HCT116 (cell line): ENCODE measurements around the gene SH2D1A. TPM values are rescaled to one million over a fixed set of nuclear protein-coding genes. Genes with fewer than 3 reads are reported as not detected.

Source experiments
- ATAC-seq: fragments of 200-7000 bp; cut with Tn5 transposase; 2 replicates; pipeline ENCODE4 v1.9.1; 2020; ENCODE audit warnings: mild to moderate bottlenecking, moderate library complexity
- BruUV-seq: library from RNA; stranded (reverse); fragments of 400-500 nt; replicated peaks from 2 replicates; lab custom pipeline; 2021; lab: Mats Ljungman, UMichigan
- CTCF ChIA-PET: fragments of 300-600 bp; sonication (Branson Sonifier 250); formaldehyde crosslinking; loops from one replicate; lab custom pipeline; 2021; ENCODE audit warnings: antibody characterized with exemption; lab: Charles Lee
- POLR2A ChIA-PET: fragments of 300-600, 350-600 bp; sonication (Branson Sonifier 250); formaldehyde crosslinking; loops from one replicate; lab custom pipeline; 2021; ENCODE audit warnings: antibody characterized with exemption; lab: Charles Lee
- RAD21 ChIA-PET, 2 experiments: fragments of 300-600 bp; sonication (Branson Sonifier 250); formaldehyde crosslinking; loops; one replicate each; lab custom pipeline; 2023; ENCODE audit warnings: low total read pairs in 2 of 2; ENCODE audit not compliant: uncharacterized antibody in 2 of 2, unreplicated experiment in 2 of 2, low non-redundant PET in 1 of 2; lab: Charles Lee
- DNase-seq: peaks from one replicate; pipeline ENCODE4 v3.0.0-alpha.2; 2010; ENCODE audit warnings: low read depth, low spot score
- H2AFZ ChIP-seq: fragments of 200-600 bp; shearing (Covaris generic), sonication (generic); 2 replicates; pipeline ENCODE4 v1.6.1; 2017; ENCODE audit warnings: low read depth, mixed run types, mixed read lengths, antibody characterized with exemption, low read length; ENCODE audit not compliant: poor library complexity, severe bottlenecking
- H3K27ac ChIP-seq: 2 replicates; pipeline ENCODE4 v1.5.1; 2012; ENCODE audit warnings: low read depth, low read length
- H3K27me3 ChIP-seq: fragments of 200-600 bp; sonication (generic); 2 replicates; pipeline ENCODE4 v1.6.1; 2016; ENCODE audit warnings: mixed run types, low read length, mixed read lengths; ENCODE audit not compliant: insufficient read depth
- H3K36me3 ChIP-seq, 2 experiments: fragments of 200-500 bp in 1 of 2; fragments of 200-600 bp in 1 of 2; sonication (Bioruptor generic) in 1 of 2; sonication (generic) in 1 of 2; 2 replicates each; pipeline versions ENCODE4 v1.5.1 to v1.6.1; 2014 to 2016; ENCODE audit warnings: low read length in 2 of 2, inconsistent platforms in 1 of 2, mixed read lengths in 1 of 2, mixed run types in 1 of 2; ENCODE audit not compliant: insufficient read depth in 2 of 2, control insufficient read depth in 1 of 2
- H3K4me1 ChIP-seq, 2 experiments: fragments of 200-600 bp in 1 of 2; sonication (generic) in 1 of 2; 2 replicates each; pipeline versions ENCODE4 v1.5.1 to v1.6.1; 2012 to 2017; ENCODE audit warnings: low read length in 2 of 2, inconsistent platforms in 1 of 2, mild to moderate bottlenecking in 1 of 2, mixed read lengths in 1 of 2, mixed run types in 1 of 2, moderate library complexity in 1 of 2; ENCODE audit not compliant: insufficient read depth in 2 of 2, control insufficient read depth in 1 of 2
- H3K4me2 ChIP-seq: fragments of 200-600 bp; sonication (generic); 2 replicates; pipeline ENCODE4 v1.6.1; 2017; ENCODE audit warnings: mixed run types, low read length, mixed read lengths
- H3K4me3 ChIP-seq, 2 experiments: fragments of 200-600 bp in 1 of 2; sonication (generic) in 1 of 2; replicated peaks in 1 of 2; 2 replicates each; pipeline ENCODE4 v1.5.1; 2011 to 2016; ENCODE audit warnings: low read length in 2 of 2, control low read depth in 1 of 2, low read depth in 1 of 2, mild to moderate bottlenecking in 1 of 2, mixed read lengths in 1 of 2, mixed run types in 1 of 2
- H3K79me2 ChIP-seq: fragments of 200-600 bp; sonication (generic); 2 replicates; pipeline ENCODE4 v1.6.1; 2017; ENCODE audit warnings: mild to moderate bottlenecking, mixed run types, low read length, moderate library complexity, mixed read lengths; ENCODE audit not compliant: insufficient read depth
- H3K9ac ChIP-seq: fragments of 200-600 bp; sonication (generic); 2 replicates; pipeline ENCODE4 v1.6.1; 2016; ENCODE audit warnings: low read length, mixed read lengths
- H3K9me2 ChIP-seq: fragments of 200-600 bp; sonication (generic), shearing (Covaris generic); 2 replicates; pipeline ENCODE4 v1.6.1; 2017; ENCODE audit warnings: mixed run types, mild to moderate bottlenecking, moderate library complexity; ENCODE audit not compliant: insufficient read depth
- H3K9me3 ChIP-seq, 2 experiments: fragments of 200-500 bp in 1 of 2; fragments of 200-600 bp in 1 of 2; sonication (Bioruptor generic) in 1 of 2; sonication (generic) in 1 of 2; 2 replicates each; pipeline ENCODE4 v1.6.1; 2014 to 2017; ENCODE audit warnings: low read length in 2 of 2, mixed read lengths in 2 of 2, inconsistent platforms in 1 of 2, low read depth in 1 of 2, mild to moderate bottlenecking in 1 of 2, mixed run types in 1 of 2, moderate library complexity in 1 of 2; ENCODE audit not compliant: control insufficient read depth in 1 of 2, insufficient read depth in 1 of 2
- H4K20me1 ChIP-seq: fragments of 200-600 bp; sonication (generic), shearing (Covaris generic); 2 replicates; pipeline ENCODE4 v1.6.1; 2017; ENCODE audit warnings: mixed run types, mild to moderate bottlenecking, moderate library complexity; ENCODE audit not compliant: insufficient read depth
- ATF3 ChIP-seq: IDR thresholded peaks from 2 replicates; pipeline ENCODE4 v1.6.1; 2012
- CBX3 ChIP-seq: IDR thresholded peaks from 2 replicates; pipeline ENCODE4 v1.6.1; 2012; ENCODE audit warnings: low read depth
- CTCF ChIP-seq, 3 experiments: fragments of 200-600 bp in 1 of 3; sonication (generic) in 1 of 3; IDR thresholded peaks in 2 of 3; conservative IDR thresholded peaks in 1 of 3; 2 replicates each; pipeline ENCODE4 v1.5.1; 2012 to 2017; ENCODE audit warnings: low read depth in 2 of 3, low read length in 2 of 3, antibody characterized with exemption in 1 of 3, borderline replicate concordance in 1 of 3, control low read depth in 1 of 3, mild to moderate bottlenecking in 1 of 3, mixed read lengths in 1 of 3, mixed run types in 1 of 3, moderate library complexity in 1 of 3; ENCODE audit not compliant: insufficient read depth in 1 of 3
- ELF1 ChIP-seq: IDR thresholded peaks from 2 replicates; pipeline ENCODE4 v1.6.1; 2012; ENCODE audit warnings: low read depth, borderline replicate concordance
- EZH2 ChIP-seq: fragments of 200-600 bp; sonication (generic); IDR thresholded peaks from 2 replicates; pipeline ENCODE4 v1.6.1; 2017; ENCODE audit warnings: antibody characterized with exemption, mixed run types
- EZH2phosphoT487 ChIP-seq: fragments of 200-600 bp; IDR thresholded peaks from 2 replicates; pipeline ENCODE4 v1.6.1; 2018; ENCODE audit warnings: antibody characterized with exemption, borderline replicate concordance
- FOSL1 ChIP-seq: IDR thresholded peaks from 2 replicates; pipeline ENCODE4 v1.6.1; 2012; ENCODE audit warnings: low read depth
- JUND ChIP-seq: IDR thresholded peaks from 2 replicates; pipeline ENCODE4 v1.6.1; 2012
- POLR2A ChIP-seq: IDR thresholded peaks from 2 replicates; pipeline ENCODE4 v1.7.0; 2011; ENCODE audit warnings: borderline replicate concordance; ENCODE audit not compliant: insufficient read depth, insufficient read length; ENCODE audit errors: extremely low read depth
- POLR2AphosphoS5 ChIP-seq: IDR thresholded peaks from 2 replicates; pipeline ENCODE4 v1.6.1; 2011; ENCODE audit warnings: mild to moderate bottlenecking, low read depth, low read length, moderate library complexity
- RAD21 ChIP-seq: IDR thresholded peaks from 2 replicates; pipeline ENCODE4 v1.6.1; 2012; ENCODE audit warnings: low read depth, mild to moderate bottlenecking
- SIN3A ChIP-seq: IDR thresholded peaks from 2 replicates; pipeline ENCODE4 v1.6.1; 2012; ENCODE audit warnings: low read depth
- SP1 ChIP-seq: IDR thresholded peaks from 2 replicates; pipeline ENCODE4 v1.6.1; 2012; ENCODE audit warnings: low read depth
- SRF ChIP-seq: IDR thresholded peaks from 2 replicates; pipeline ENCODE4 v1.6.1; 2012; ENCODE audit warnings: low read depth
- TCF7L2 ChIP-seq: IDR thresholded peaks from 2 replicates; pipeline ENCODE4 v1.7.0; 2011; ENCODE audit warnings: borderline replicate concordance, inconsistent platforms; ENCODE audit not compliant: insufficient read depth, insufficient read length; ENCODE audit errors: extremely low read depth
- YY1 ChIP-seq: IDR thresholded peaks from 2 replicates; pipeline ENCODE4 v1.6.1; 2011; ENCODE audit warnings: low read length, low read depth, moderate library complexity, mild to moderate bottlenecking; ENCODE audit not compliant: insufficient replicate concordance; ENCODE audit errors: extremely low read depth
- ZFX ChIP-seq: fragments of 450-650 bp; IDR thresholded peaks from 2 replicates; pipeline ENCODE4 v1.6.1; 2017
- ZNF274 ChIP-seq: fragments of 200-500 bp; sonication (Bioruptor generic); IDR thresholded peaks from 2 replicates; pipeline ENCODE4 v1.6.1; 2014; ENCODE audit warnings: mild to moderate bottlenecking, low read depth, low read length, inconsistent platforms
- intact Hi-C: fragments of 100-400 bp; cut with micrococcal nuclease; formaldehyde crosslinking; loops from 2 replicates; pipeline ENCODE4 v1.10.0; 2022
- total RNA-seq: library from RNA; stranded (reverse); gene quantifications from one replicate; pipeline ENCODE4 v1.2.1, GENCODE V29; 2021; ENCODE audit not compliant: unreplicated experiment
- TF ChIP-seq, protein P1 (sequence below): IDR thresholded peaks from 2 replicates; pipeline ENCODE4 v1.6.1; 2011; ENCODE audit warnings: mild to moderate bottlenecking, low read length, moderate library complexity; ENCODE audit not compliant: insufficient replicate concordance; ENCODE audit errors: extremely low read depth
- TF ChIP-seq, protein P2 (sequence below): IDR thresholded peaks from 2 replicates; pipeline ENCODE4 v1.6.1; 2012

The SH2D1A gene
- total RNA-seq, 1 experiment from 2014 or later: 0.15 TPM

- no peak overlapping the region for H3K27ac ChIP-seq
- TF ChIP-seq RAD21 (no peak), SRF (no peak), JUND (no peak), EZH2phosphoT487 (no peak), CBX3 (no peak), POLR2A (no peak), ZFX (no peak), CTCF (IDR thresholded peaks at IDR 0.05 in 2 of 3, conservative IDR thresholded peaks at IDR 0.05 in 1 of 3; ENCODE audit: borderline replicate concordance in 1 of 3, insufficient read depth in 1 of 3, low read depth in 2 of 3, low read length in 2 of 3) (no peak), FOSL1 (no peak), ZNF274 (no peak), POLR2AphosphoS5 (no peak), ATF3 (no peak), TCF7L2 (no peak), SP1 (no peak), YY1 (no peak), ELF1 (no peak), SIN3A (no peak), EZH2 (no peak)
- TF ChIP-seq, protein P1, sequence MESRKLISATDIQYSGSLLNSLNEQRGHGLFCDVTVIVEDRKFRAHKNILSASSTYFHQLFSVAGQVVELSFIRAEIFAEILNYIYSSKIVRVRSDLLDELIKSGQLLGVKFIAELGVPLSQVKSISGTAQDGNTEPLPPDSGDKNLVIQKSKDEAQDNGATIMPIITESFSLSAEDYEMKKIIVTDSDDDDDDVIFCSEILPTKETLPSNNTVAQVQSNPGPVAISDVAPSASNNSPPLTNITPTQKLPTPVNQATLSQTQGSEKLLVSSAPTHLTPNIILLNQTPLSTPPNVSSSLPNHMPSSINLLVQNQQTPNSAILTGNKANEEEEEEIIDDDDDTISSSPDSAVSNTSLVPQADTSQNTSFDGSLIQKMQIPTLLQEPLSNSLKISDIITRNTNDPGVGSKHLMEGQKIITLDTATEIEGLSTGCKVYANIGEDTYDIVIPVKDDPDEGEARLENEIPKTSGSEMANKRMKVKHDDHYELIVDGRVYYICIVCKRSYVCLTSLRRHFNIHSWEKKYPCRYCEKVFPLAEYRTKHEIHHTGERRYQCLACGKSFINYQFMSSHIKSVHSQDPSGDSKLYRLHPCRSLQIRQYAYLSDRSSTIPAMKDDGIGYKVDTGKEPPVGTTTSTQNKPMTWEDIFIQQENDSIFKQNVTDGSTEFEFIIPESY: no peak
- TF ChIP-seq, protein P2, sequence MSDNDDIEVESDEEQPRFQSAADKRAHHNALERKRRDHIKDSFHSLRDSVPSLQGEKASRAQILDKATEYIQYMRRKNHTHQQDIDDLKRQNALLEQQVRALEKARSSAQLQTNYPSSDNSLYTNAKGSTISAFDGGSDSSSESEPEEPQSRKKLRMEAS: no peak
- H3K9me2 ChIP-seq: no peaks in the 10 kb centered on the region
- H3K9me3 ChIP-seq: no peaks in the 10 kb centered on the region
- H3K79me2 ChIP-seq: no peaks in the 10 kb centered on the region
- H3K4me1 ChIP-seq: no peaks in the 10 kb centered on the region
- ChIA-PET RAD21 (no interaction called here), POLR2A (no interaction called here), CTCF (no interaction called here)
- H3K27me3 ChIP-seq: no peaks in the 10 kb centered on the region
- H3K4me2 ChIP-seq: no peak overlapping the region
- H2AFZ ChIP-seq: no peak overlapping the region
- no peak overlapping the region for H3K9ac ChIP-seq
- intact Hi-C loops: no loop called here
- ATAC-seq (no peak), DNase-seq (no peak)
- BruUV-seq: no TSS peak
- H3K4me3 ChIP-seq: no peak overlapping the region
- no peaks in the 10 kb centered on the region for H4K20me1 ChIP-seq
- no peaks in the 10 kb centered on the region for H3K36me3 ChIP-seq
These were observed 15.7 kb downstream of the SH2D1A start for GRCh38 chrX:124362072-124362471.
